Small intestine (tissue), 7 donors: ENCODE data around the gene ST3GAL4. TPM values are rescaled to one million over a fixed set of nuclear protein-coding genes. Genes with fewer than 3 reads are reported as not detected.
A peak's percentile ranks its signal among the peaks of the same experiment; 100 is the strongest.

Source experiments
- DNase-seq, 2 donors: peaks; one replicate each; pipeline versions ENCODE4 v3.0.0 to v3.0.0-alpha.2; 2013
- FAIRE-seq: peaks from 2 replicates; lab custom pipeline; 2012; peaks lifted over from hg19 to GRCh38; lab: Jason Lieb, UNC
- H3K27ac ChIP-seq, 3 donors: one replicate each; pipeline ENCODE4 v1.5.1; 2013; ENCODE audit warnings: low read length in 2 of 3, mild to moderate bottlenecking in 2 of 3, control low read depth in 1 of 3, inconsistent platforms in 1 of 3, low read depth in 1 of 3, moderate library complexity in 1 of 3
- H3K27me3 ChIP-seq, 3 donors: one replicate each; pipeline ENCODE4 v1.6.1; 2013; ENCODE audit warnings: low read length in 3 of 3, inconsistent platforms in 1 of 3; ENCODE audit not compliant: control insufficient read depth in 3 of 3, insufficient read depth in 3 of 3
- H3K36me3 ChIP-seq, 3 donors: one replicate each; pipeline ENCODE4 v1.6.1; 2013; ENCODE audit warnings: low read length in 3 of 3, inconsistent platforms in 1 of 3, low read depth in 1 of 3, mild to moderate bottlenecking in 1 of 3, moderate library complexity in 1 of 3; ENCODE audit not compliant: control insufficient read depth in 3 of 3, insufficient read depth in 2 of 3
- H3K4me1 ChIP-seq, 3 donors: one replicate each; pipeline ENCODE4 v1.6.1; 2013; ENCODE audit warnings: low read length in 2 of 3, inconsistent platforms in 1 of 3, low read depth in 1 of 3, mild to moderate bottlenecking in 1 of 3, moderate library complexity in 1 of 3; ENCODE audit not compliant: control insufficient read depth in 3 of 3, insufficient read depth in 2 of 3
- H3K4me3 ChIP-seq, 3 donors: one replicate each; pipeline ENCODE4 v1.5.1; 2013; ENCODE audit warnings: low read length in 3 of 3, control low read depth in 1 of 3, inconsistent platforms in 1 of 3, low read depth in 1 of 3, mild to moderate bottlenecking in 1 of 3, moderate library complexity in 1 of 3
- H3K9me3 ChIP-seq, 2 donors: one replicate each; pipeline ENCODE4 v1.6.1; 2013; ENCODE audit warnings: low read depth in 1 of 2, low read length in 1 of 2; ENCODE audit not compliant: control insufficient read depth in 2 of 2, insufficient read depth in 1 of 2
- WGBS, 3 donors: extraction: QIAGEN DNeasy Blood & Tissue Kit; methylation state at CpG; one replicate each; pipeline ENCODE4 v1.1.7; 2013; 5-methylcytosine and 5-hydroxymethylcytosine counted together
- polyA plus RNA-seq, 4 donors: library from polyadenylated mRNA; stranded (reverse) in 3 of 4; unstranded in 1 of 4; fragments of 200-250 nt in 3 of 4; fragments of 120-200 nt in 1 of 4; gene quantifications; one replicate each; pipeline versions ENCODE4 v1.2.1 to v1.2.3, GENCODE V29; 2013
- donor health status: healthy with polysubstance abuse.
- donor health status: control.
- donor health status: control.
- donor health status: Bipolar disorder and iron deficiency.
- donor health status: healthy.

The ST3GAL4 gene
- polyA plus RNA-seq, 4 donors, result 1.6 to 11.6 (median 4.0) TPM

GRCh38 chr11:126339073-126339862, 16.2 kb upstream of the ST3GAL4 start:
- H3K4me3 ChIP-seq, result no peak overlapping the region
- DNase-seq (no peak), FAIRE-seq (no peak)
- H3K27ac ChIP-seq, result peak overlapping the region in 1 of 3 donors; percentile 57
- H3K9me3 ChIP-seq, result no peaks in the 10 kb centered on the region
- peaks cover 0 to 23% (median 0%) of the 10 kb centered on the region in 3 donors for H3K4me1 ChIP-seq
- WGBS, 3 donors, result 72 to 87% (median 84%) methylated on average over 15 of the region's 15 CpGs
- no peaks in the 10 kb centered on the region for H3K27me3 ChIP-seq
- peaks cover 0 to 58% (median 0%) of the 10 kb centered on the region in 3 donors for H3K36me3 ChIP-seq

DNA sequence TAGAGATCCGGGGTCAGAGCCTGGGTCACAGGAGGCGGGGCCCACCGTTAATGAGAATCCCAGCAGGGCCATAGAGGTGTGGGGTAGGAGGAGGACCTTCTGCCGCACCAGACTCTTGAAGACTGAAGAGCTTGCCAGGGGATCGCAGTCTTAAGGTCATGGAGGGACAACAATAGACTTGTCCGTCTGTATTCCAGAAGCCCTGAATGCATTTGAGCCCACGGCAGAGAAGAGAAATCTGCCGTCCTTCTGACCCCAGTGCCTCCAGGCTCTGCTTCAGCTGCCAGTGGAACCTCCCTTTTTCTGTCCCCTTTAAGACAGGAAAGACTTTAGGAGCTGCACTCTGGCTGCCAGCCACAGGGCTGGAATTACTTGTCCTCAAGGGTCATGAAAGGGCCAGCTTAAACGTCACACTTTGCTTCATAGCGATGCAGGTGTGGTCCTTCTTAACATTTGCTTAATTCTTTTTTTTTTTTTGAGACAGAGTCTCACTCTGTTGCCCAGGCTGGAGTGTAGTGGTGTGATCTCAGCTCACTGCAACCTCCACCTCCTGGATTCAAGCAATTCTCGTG, 15.5 kb upstream of the ST3GAL4 start:
- FAIRE-seq (no peak), DNase-seq (no peak)
- Histone ChIP-seq H3K27ac (peak overlapping the region in 1 of 3 donors; percentile 57), H3K36me3 (peaks cover 0 to 64% (median 0%) of the 10 kb centered on the region in 3 donors), H3K4me3 (no peak overlapping the region), H3K9me3 (no peaks in the 10 kb centered on the region), H3K4me1 (peaks cover 0 to 21% (median 0%) of the 10 kb centered on the region in 3 donors), H3K27me3 (no peaks in the 10 kb centered on the region)
- 66 to 82% (median 80%) methylated on average over 11 of the region's 11 CpGs for WGBS, 3 donors

DNA sequence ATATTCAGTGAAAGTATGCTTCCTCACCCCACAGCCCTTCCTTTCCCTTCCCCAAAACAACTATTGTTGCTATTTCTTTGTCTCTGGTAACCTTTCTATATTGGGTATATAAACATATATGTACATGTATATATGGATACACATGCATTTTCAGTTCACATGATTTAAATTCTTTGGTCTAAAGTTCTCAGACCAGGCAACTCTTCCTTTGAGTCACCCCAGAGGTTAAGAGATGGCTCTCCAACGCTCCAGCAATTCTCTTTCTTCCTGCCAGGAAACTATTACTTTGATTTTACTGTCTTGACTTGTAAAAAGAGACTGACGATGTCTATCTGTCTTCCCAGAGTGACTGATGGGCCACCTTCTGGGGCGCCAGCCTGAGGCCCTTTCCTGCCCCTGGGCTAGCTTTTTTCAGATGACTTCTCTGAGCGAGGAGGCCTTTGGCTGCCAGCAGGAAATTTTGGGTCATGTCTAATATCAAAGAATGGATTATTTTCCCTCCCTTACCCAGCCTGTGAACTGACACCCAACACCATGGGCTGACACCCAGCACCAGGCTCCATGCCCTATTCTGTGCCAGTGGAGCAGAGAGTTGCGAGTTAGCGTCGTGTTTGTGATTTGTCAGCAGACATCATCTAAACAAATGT, 14.4 kb upstream of the ST3GAL4 start:
- Histone ChIP-seq H3K27me3 (no peaks in the 10 kb centered on the region), H3K27ac (no peak overlapping the region), H3K36me3 (peaks cover 0 to 66% (median 0%) of the 10 kb centered on the region in 3 donors), H3K4me3 (no peak overlapping the region), H3K9me3 (no peaks in the 10 kb centered on the region), H3K4me1 (peaks cover 0 to 22% (median 0%) of the 10 kb centered on the region in 3 donors)
- FAIRE-seq, result no peak
- WGBS, 3 donors, result 83 to 92% (median 91%) methylated on average over 7 of the region's 7 CpGs
- DNase-seq, result no peak

DNA sequence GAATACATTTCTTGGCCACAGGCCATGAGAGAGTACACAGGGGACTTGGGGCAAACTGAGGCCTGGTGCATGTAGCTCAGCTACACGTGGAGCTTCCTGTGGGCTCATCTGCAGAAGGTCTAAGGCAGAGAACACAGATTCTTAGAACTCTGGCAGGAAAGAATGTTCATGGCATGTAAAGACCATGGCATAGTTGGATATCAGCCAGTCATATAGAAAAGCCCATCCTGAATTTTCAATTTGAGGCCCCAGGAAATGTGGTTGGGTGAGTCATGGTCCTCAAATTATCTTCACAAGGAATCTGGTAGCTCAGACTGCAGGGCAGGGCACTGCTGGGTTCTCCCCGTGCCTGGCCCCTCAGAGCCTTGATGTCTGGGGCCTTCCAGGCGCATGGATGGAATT, 13.7 kb upstream of the ST3GAL4 start:
- FAIRE-seq (no peak), DNase-seq (no peak)
- no peak overlapping the region for H3K4me3 ChIP-seq
- WGBS, 3 donors, result 66 to 77% (median 70%) methylated on average over 3 of the region's 3 CpGs
- H3K4me1 ChIP-seq, result peaks cover 0 to 29% (median 0%) of the 10 kb centered on the region in 3 donors
- no peaks in the 10 kb centered on the region for H3K27me3 ChIP-seq
- H3K9me3 ChIP-seq, result no peaks in the 10 kb centered on the region
- no peak overlapping the region for H3K27ac ChIP-seq
- H3K36me3 ChIP-seq, result peaks cover 0 to 71% (median 0%) of the 10 kb centered on the region in 3 donors

DNA sequence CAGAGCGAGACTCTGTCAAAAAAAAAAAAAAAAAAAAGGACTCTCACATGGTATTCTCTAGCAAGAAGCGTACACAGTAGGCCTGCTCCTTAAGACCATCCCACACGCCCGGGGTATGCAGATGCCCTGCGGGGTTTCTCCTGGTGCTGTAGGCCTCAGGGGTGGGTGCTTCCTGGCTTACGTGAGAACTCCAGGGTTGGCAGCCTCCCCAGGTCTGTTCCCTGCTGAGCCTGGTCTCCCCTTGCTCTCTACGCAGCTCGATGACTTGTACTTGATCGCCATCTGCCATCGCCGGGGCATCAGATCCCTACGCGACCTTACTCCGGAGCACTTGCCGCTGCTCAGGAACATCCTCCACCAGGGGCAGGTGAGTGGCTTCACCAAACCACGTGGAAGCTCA, 12.4 kb upstream of the ST3GAL4 start:
- Histone ChIP-seq H3K36me3 (peaks cover 0 to 71% (median 0%) of the 10 kb centered on the region in 3 donors), H3K27ac (no peak overlapping the region), H3K9me3 (no peaks in the 10 kb centered on the region), H3K4me1 (peaks cover 0 to 34% (median 0%) of the 10 kb centered on the region in 3 donors), H3K4me3 (no peak overlapping the region), H3K27me3 (no peaks in the 10 kb centered on the region)
- DNase-seq, result no peak
- FAIRE-seq, result no peak
- 94 to 96% (median 95%) methylated on average over 15 to 16 of the region's 16 CpGs for WGBS, 3 donors

DNA sequence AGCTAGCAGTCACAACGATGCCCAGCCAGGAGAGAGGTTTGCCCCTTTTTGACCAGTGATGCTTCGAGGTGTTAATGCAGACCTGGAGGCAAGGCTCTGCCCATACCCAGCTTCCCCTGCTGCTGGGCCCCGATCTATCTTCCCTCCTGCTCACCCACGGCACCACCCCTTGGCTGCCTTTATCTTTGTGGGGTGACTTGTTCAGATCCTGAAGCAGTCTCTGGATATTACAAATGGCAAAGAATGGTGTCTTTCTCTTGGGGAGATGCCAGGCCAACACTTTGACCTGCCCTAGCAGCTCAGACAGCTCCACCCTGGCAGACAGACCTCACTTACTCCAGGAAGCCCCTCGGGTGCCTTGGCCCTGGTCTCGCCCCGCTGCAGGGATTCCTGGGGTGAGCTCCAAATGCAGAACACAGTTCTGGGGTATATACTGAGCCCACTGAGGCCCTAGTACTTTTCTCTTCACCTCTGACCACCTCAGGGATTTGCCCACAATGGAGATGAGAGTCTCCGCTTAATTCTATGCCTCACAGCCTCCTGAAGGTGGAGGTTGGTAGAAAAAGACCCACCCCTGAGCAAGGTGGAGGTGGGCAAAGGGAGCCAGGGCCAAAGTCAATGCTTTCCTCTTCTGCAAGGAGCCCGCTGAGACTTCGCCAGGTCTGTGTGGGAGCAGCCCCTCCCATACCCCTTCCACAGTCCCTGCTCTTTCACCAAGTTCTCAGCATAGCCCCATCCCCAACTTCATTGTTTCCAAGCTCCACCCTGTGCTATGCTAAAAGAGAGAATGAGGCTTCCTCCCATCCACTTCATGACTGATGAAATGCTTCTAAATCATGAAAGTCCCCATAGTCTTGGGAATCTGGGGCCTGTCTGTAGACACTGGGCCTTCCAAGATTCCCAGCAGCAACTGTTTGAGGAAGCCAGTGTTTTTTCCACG, 11.1 kb upstream of the ST3GAL4 start:
- DNase-seq (no peak), FAIRE-seq (no peak)
- Histone ChIP-seq H3K36me3 (peaks cover 0 to 63% (median 0%) of the 10 kb centered on the region in 3 donors), H3K4me3 (no peak overlapping the region), H3K27ac (no peak overlapping the region), H3K27me3 (no peaks in the 10 kb centered on the region), H3K9me3 (no peaks in the 10 kb centered on the region), H3K4me1 (peaks cover 0 to 45% (median 5%) of the 10 kb centered on the region in 3 donors)
- WGBS, 3 donors, result 87 to 94% (median 88%) methylated on average over 11 of the region's 11 CpGs

GRCh38 chr11:126345283-126345682, 10.2 kb upstream of the ST3GAL4 start:
- no peaks in the 10 kb centered on the region for H3K9me3 ChIP-seq
- no peak for DNase-seq
- WGBS, 3 donors, result 95 to 97% (median 95%) methylated on average over 11 to 16 of the region's 16 CpGs
- no peak overlapping the region for H3K27ac ChIP-seq
- no peaks in the 10 kb centered on the region for H3K27me3 ChIP-seq
- H3K36me3 ChIP-seq, result peaks cover 0 to 56% (median 0%) of the 10 kb centered on the region in 3 donors
- peaks cover 0 to 45% (median 7%) of the 10 kb centered on the region in 3 donors for H3K4me1 ChIP-seq
- FAIRE-seq, result no peak
- no peak overlapping the region for H3K4me3 ChIP-seq
